NK-92 (cell line): Measurements from ENCODE around the gene ATF3.

ENCODE experiments used
- DNase-seq: peaks from one replicate; lab custom pipeline; 2025; ENCODE audit not compliant: unreplicated experiment; lab: John Stamatoyannopoulos, UW

Gene ATF3

DNA sequence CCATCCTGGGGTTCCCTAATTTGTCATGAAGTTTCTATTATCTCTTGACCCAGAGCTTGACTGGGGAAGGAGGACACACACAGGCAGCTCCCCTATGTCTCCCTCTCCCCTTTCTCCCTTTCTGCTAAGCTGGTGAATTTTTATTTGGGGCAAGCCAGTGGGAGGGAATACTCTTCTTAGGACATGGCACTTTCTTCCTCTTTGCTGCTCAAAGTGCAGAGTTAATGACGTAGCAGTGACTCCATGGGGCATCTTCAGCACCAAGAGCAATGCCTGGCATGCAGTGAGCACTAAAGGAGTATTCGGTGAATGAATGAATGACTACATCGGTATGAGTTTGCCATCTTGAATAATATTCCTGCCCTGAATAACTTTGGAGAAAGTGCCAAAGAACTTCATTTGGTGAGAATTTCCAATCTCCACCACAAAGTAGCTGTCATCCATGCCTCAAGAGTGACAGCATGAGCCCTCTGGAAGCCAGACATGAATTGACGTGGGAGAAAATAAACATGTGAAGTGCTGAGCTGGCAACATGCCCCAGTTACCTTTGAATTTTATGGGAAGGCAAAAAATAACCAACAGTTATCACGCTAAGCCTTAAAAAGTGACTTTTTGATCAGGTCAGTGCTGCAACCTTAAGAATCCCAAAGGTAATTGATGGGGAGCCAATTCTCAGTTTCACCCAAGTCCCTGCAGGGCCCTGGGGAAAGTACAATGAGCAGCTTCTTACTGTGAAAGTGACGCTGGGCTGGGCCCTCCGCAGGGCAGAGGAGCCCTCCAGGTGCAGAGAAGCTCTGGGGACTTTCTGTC lies 22.1 kb upstream of the ATF3 start:
- no peak for DNase-seq

DNA sequence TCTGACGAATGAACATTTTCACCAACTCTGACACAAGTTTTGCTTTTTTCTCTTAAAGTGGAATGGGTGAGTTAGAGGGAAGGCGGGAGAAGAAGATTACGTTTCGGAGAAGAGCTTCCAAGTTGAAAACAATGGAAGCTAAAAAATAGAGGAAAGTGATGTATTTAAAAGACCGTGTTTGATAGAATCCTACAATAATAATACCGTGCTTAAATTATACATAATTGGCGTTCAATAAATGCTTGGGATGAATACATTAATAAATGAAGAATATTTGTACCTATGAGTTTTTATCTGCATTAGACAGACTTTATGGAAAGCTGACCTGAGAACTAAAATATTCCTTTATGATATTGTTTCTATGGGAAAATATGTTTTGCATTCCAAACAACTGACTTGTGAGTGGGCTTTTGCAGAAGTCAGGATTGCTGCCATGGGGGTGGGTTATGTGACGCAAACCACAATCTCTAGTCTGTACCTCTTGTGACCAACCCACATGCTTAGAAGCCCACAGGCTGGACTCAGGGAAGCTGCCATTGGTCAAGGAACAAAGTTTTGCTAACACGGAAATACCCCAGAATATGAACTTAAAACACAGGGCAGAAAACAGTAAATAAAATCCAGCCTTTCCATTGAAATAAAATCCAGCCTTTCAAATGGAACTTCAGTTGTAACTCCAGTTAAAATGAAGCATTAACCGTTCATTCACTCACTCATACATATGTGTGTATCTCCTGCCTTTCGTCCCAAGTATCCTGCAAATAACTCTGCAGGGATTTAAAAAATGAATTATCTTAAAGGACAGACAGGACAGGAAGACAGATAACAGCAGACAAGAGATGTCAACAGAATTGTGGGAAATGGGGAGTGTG lies 21.3 kb upstream of the ATF3 start:
- no peak for DNase-seq

DNA sequence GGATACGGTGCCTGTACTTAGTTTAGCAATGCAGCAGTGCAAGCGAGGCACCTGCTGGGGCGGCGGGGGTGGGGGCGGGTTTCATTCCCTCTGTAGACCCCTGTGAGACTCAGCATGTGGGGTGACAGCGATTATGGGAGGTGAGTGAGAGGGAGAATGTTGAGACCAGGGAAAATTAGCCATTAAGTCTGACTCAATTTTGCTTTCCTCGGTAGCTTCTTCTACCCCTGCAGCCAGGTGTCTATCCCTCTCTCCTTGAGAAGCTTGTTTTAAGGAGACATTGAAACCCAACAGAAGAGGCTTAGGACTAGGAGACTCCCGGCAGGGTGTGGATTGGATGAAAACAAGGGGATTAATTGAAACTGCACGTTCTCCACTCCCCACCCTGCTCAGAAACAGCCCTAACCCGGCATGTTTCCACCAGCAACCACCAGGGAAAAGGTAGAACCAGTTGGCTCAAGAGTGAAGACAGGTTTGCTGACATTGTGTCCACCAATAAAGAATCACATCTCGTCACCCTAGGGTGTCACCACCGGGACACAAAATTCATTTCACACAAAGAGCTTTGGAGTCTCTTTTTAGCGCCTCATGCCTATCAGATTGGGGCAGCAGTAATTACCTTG lies 20.6 kb upstream of the ATF3 start:
- DNase-seq, result no peak

DNA sequence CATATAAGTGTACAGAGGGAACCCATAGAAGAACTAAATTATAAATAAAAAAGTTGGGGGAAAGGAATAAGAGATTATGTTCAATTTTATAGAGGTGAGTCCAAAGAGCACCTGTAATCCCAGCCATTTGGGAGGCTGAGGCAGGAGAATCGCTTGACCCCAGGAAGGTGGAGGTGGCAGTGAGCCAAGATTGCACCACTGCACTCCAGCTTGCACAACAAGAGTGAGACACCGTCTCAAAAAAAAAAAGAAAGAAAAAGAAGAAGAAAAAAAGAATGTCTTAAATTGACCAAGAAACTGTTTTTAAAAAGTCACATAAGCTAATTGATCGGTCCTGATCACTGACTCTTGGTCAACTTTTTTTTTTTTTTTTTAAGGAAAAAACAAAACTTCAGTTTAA lies 19.1 kb upstream of the ATF3 start:
- DNase-seq, result no peak

DNA sequence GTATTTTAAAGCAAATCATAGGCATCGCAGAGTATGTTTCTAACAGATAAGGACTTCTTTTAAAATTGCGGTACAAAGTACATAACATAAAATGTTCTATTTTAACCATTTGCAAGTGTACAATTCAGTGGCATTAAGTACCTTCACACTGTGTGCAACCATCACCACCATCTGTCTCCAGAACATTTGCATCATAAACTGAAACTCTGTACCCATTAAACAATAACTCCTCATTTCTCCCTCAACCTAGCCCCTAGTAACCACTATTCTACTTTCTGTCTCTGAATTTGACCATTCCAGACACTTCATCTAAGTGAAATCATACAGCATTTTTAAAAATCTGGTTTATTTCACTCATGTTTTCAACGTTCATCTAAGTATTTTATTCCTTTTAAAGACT lies 16.6 kb upstream of the ATF3 start:
- DNase-seq, result no peak

DNA sequence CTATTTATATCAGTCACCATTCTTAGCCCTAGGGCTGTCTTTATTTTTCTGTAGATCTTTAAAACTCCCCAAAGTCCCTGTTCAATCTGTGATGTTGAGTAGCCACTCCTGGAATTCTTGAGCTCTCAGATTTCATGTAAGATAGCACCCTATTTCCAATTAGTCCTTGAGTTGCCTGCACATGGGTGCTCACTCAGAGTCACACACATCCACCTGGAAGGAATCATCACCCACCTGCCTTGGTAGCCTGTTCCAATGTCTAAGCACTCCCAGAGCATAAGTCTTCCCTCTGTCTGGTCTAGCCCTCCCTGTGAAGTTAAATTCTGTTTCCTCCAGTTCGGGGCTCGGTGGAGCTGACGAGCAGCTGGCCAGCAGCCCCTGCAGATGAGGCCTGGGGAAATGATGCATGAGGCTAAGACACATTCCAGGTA lies 14.7 kb upstream of the ATF3 start:
- no peak for DNase-seq

DNA sequence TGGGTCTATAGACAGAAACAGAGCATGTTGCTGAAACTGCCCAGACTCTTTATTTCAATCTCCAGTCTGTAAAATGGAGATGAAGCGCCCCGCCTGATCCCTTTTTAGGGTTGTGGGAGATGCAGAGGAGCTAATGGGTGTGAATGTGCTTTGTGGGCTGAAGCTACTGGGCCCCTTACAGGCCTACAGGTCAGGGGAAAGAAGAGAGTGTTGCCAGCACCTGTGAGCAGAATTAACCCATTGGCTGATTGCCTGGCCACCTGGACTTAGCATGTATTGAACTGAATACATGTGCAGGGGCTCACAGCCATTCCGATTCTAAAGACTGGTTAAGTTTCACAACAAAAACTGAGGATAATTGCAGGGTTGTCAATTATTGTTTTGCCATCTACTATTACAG lies 13.9 kb upstream of the ATF3 start:
- no peak for DNase-seq

DNA sequence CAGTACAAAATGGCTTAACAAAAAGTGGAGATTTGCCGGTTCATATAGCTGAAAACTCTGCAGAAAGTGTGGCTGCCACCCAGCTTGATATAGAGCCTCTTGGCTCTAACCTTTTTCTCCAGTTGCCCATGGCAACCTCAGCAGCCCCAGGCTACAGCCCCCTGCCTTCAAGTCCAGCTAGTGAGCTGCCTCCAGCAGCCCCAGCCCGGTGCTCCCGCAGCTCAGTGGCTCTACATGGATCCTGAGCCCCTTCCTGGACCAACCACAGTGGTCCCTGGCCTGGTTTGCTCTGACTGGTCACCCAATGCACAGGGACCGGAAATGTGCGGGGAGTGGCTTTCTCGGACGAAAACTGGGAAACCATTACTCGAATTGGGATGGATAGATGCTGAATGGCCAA lies 13.3 kb upstream of the ATF3 start:
- no peak for DNase-seq

DNA sequence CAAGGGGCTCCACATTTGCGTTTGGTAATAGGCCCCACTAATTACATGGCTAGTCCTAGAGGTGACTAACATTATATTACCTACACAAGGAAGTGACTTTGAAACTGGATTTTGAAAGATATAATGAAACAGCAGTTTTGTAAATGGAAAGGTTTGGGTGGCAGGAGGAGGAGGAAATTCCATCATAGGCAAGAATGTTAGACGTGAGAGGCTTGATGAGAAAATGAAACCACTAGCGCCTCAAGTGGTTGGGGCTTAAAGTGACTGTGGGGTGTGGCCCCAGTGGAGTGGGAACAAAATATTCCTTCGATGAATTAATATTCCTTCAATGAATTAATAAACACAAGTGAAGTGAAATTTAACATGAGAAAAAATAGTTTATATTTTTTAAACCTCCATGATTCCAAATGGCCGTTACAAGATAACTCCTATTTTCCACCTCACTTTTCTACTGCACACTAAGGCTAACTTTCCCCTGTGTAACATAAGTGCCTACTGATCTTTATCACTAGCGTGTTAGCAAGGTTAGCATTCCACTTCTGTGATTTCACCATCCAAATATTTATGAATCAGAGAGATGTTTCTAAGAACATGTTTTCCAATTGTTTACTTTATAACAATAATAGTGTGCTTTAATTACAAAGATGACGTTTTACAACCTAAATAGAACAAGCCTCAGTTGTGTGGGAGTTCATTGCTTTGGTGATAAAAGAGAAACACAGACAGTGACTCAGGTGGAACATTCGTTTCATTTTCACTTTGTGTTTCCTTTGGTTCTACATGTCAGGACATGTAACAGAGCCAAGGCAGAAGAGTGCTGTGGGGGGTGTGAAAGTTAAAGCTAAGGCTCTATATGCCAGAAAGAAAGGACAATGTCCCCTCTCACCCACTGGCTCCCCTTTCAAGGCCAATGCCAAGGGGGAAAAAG lies 12.5 kb upstream of the ATF3 start:
- no peak for DNase-seq

DNA sequence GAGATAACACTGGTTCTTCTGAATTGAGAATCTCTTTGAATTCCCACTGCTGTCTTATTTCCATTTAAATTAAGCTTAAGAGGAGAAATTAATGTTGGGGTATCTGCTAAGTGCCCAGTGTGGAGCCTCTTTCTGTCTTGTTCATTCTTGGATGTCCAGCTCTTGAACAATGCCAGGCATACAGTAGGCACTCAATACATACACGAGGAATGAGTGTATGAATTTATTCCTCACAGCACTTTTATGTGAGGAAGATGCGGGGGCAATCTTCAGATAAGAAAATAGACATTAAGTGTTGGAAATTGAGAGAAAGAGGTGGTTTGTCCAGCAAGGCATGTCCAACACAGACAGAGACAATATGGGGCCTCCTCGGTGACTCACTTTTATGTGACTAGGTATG lies 11.8 kb upstream of the ATF3 start:
- DNase-seq, result no peak

DNA sequence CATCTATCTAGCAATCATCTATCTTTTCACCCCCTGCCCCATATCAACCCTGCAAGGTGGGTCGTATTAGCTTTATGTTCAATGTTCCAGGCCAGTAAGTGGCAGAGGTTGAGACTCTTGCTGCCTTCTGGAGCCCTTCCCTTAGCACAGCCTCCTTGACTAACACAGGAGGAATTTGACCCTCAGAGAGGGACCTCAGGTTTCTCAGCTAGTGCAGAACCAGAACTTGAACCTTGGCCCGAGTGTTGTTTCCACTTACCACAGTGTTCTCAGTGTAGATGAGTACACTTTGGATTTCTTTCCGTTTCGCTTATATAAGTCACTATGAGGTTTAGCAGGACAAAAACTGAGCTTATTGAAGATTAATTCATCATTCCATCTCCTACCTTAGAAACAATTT lies 11.1 kb upstream of the ATF3 start:
- no peak for DNase-seq

DNA sequence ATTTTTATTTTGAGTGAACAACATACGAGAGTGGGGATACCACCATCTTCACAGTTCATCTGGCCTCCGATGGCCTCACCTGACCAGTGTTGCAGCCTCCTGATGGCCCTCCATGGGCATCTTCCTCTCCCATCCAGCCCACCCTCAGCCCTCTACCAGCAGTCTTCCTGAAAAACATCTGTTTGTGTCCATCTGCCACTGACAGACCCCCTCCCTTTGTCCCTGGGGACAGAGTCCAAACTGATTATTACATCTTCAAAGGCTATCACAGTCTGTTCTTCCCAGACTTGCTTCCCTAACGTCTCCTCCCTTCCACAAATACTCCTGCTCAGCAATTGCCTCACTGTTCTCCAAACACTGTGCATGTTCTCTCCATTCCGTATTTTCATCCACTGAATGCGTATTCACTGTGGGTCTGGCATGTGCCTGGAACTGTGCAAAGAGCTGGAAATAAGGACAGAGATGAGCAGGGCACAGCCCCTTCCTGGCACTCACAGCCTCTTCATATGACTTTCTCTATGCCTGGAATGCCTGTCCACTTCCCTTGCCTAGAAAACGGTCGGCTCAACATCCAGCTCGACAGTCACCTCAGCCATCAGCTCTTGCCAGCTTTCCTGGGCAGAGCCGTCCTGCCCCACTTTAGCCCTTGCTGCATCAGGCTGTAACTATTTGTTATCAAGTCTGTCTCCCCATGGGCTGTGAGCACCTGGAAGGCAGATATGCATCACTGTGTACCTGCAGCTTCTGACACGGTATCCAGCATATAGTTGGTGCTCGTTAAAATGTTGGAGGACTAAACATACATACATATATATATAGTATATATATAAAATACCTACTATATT lies 8.3 kb upstream of the ATF3 start:
- no peak for DNase-seq

DNA sequence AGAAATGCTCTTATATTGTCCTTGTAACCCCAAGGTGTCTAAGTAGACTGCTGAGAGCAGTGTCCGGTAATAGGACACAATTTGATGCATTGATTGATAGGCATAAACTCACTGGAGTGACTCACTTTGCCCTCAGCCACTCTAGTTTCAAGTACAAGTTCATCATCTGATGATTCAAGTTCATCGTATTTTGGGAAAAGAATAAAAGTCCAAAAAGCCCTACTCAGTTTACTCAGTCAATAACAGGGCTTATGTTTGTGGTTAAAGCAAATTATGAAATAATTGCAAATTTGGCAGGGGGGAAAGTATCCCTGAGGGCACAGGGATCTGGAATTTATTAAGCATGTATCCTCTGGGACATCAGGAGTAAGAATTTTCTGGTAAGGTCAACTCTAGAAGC lies 7.6 kb upstream of the ATF3 start:
- DNase-seq, result no peak

DNA sequence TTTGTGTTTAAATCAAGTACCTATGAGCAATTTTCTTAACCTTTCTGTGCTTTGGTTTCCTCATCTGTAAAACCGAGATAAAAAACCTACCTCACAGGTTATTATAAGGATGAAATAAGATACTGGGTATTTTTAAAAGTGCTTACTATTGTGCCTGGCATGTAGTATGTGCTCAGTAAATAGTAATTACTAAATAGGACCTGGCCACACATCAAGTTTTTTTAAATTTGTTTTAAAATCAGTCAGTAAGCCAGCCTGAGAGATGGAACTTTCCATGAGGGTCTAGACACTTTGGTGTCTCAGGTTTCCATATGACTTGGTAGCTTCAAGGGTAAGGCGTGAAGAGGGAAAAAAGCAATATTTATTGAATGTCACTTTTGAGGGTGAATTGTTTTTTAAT lies 7.0 kb upstream of the ATF3 start:
- DNase-seq, result no peak

DNA sequence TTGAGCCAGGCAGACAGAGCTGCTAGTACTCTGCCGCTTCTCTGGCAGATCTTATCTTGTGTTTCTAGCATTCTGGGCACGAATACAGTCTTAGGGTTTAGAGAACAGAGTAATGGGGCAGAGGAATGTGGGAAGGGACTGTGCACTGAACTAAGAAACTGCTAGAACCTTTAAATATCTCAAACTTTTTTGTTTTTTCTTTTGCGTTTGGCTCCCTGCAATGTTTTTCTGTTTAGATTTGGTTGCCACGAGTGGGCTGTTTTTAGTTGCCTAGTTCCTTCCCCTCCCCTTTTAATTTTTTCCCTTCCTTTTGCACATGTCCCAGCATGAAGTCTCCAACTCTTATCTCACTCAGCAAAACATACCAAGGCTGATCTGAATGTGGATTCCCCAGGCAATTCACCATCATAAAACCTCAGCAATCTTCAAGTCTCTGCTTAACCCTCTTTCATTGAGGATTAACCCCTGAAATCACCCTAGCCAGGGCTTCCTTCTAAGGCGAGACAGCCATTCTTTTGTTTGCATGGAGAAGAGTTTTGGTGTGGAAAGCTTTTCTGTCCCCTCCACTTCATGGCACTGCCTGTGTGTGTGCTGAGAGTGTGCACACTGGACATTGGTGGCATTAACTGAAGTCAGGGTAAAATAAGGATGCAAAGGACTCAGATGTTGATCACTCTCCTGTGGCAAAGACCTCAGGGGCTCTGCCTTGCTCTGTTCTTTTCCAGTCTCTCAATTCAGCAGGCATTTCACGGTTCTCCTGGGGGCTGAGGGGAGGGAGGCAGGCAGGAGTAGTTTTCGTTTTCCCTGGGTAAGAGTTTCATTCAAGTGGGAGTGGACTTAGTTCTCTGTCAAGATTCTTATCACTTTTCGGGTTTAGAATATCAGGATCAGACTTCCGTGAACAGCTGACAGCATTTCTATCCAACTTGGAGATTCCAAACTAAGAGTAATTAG lies 2.8 kb upstream of the ATF3 start:
- DNase-seq, result no peak

DNA sequence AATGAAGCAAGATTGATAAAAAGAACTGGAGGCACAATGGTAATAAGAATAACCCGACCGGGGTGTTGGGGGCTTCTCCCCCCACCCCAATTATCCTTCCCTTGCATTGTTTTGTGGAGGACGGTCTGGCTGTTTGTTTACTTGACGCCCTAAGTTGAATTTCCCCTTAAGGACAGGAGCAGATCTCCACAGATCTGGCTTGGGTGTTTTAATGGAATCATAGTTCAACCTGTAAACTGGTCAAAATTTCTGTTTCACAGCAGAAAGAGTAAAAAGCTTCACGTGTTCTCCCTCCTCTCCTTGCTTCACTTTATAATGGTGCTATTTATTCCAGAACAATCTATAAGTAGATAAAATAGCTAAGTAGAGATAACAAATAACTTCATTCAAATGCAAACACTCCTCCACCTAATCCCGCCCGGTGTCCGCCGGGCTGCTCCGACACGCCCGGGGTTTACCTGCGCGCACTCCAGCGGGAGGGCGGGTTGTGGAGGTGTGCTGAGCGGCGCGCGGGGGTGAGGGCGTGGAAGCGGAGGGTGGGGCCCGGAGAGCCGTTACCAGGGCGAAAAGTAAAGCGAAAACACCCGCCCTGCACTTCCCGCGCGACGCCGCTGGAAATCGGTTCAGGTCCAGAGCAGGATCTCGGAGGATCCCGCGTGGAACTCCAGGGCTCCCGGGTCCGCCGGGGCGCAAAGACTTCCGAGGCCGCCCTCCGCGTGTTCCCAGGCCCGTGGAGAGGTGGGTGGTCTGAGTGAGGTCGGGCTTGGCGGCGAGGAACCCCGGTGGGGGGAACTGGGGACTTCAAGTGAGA lies 2.0 kb upstream of the ATF3 start:
- DNase-seq, result no peak

DNA sequence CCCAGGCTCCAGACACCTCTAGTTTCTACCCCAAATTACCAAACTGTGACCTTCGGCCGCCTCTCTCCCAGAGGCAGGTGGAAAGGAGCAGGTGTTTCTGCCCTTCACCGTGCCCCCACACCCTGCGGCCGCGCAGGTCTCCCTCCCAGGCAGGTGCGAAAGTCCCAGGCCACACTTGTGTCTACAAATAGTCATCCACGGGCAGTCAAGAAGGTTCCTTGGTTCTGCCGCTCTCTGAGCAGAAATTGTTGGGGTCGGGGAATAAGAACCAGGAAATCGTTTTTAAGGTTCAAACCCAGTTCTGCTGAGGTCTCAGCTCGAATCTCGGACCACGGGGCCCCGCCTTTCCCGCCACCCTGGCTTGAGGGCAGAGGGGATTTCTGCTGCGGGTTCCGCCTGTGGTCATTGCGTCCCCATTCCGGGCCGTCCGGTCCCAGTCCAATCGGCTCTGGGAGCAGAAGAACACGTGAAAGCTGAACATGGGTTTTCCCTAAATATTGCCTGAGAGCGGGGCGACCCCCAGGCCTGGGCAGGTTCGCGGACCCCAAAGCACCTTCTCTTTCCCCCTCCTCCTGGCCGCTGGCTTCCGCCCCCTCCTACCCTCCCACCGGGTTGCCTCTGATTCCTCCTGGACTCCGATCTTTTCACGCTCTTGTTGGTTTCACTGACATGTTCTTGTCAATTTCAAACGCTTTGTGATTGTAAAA lies 1.2 kb upstream of the ATF3 start:
- DNase-seq, result no peak
